ENCODE data around the gene KRT5.

Gene KRT5

DNA sequence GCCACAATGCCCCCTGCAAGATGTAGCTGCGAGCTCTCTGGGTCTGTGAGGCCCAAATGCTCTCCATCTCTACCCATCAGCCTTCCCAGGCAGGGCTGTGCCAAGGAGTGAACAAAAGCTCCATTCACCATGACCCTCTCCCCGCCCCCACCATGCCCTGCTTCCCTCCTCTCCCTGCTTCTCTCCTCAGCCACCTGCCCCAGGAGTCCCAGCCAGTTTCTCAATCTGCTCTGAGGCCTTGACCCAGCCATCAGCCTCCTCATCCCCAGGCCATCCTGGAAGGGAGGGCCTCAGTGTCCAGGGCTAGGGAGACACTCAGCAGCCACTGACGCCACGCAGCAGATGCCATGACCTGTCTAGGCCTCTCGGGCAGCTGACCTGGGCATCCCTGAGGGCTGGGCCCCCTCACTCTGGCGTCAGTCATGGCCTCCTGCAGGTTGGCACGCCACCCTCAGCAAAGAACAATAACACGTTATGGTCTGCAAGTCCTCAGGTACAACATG is 8.5 kb upstream of the KRT5 start:
- Histone ChIP-seq H3K4me3 (ENCODE audit: insufficient read depth, low read depth, low read length) (no peak overlapping the region), H3K4me1 (ENCODE audit: control insufficient read depth, insufficient read depth, low read length) (no peaks in the 10 kb centered on the region), H3K27ac (ENCODE audit: insufficient read depth, low read depth, low read length, poor library complexity, severe bottlenecking) (no peak overlapping the region), H3K9me3 (ENCODE audit: control insufficient read depth, low read length) (no peaks in the 10 kb centered on the region), H3K27me3 (ENCODE audit: control insufficient read depth, insufficient read depth, low read length, poor library complexity, severe bottlenecking) (no peaks in the 10 kb centered on the region), H3K36me3 (ENCODE audit: control insufficient read depth, insufficient read depth, low read length) (no peaks in the 10 kb centered on the region)
- 92 to 94% methylated on average over 8 of the region's 8 CpGs for WGBS, 2 experiments

DNA sequence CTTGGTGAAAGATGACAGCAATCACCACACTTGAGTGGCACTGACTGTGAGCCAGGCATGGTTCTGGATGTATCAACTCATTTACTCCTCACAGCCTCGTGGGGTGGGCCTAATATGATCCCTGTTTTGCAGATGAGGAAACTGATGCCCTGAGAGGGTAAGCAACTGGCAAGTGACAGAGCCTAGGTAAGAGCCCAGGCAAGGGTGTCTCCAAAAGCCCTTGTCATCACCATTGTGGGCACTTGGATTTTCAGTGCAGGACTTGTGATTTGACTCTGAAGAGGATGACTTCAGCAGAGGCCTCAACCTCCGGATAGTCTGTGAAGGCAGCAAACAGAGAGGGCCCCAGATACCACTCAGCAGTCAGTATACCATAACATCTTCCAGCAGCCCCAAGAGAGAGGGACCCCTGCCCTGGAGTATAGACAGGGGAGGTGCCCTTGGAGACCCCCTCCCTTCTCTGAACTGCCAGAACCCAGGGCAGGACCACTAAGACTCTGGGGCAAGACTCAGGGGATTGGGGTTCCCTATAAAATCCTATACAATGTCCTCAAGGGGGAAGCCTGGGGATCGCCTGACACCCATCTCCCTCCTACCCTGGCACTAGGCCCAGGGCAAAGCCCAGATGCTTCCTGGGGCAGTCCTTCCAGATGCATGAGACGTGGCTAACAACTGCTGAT is 7.1 kb upstream of the KRT5 start:
- H3K4me1 ChIP-seq (ENCODE audit: control insufficient read depth, insufficient read depth, low read length) = no peaks in the 10 kb centered on the region
- H3K9me3 ChIP-seq (ENCODE audit: control insufficient read depth, low read length) = no peaks in the 10 kb centered on the region
- H3K27ac ChIP-seq (ENCODE audit: insufficient read depth, low read depth, low read length, poor library complexity, severe bottlenecking) = no peak overlapping the region
- 67 to 68% methylated on average over 4 of the region's 4 CpGs for WGBS, 2 experiments
- no peaks in the 10 kb centered on the region for H3K36me3 ChIP-seq (ENCODE audit: control insufficient read depth, insufficient read depth, low read length)
- no peaks in the 10 kb centered on the region for H3K27me3 ChIP-seq (ENCODE audit: control insufficient read depth, insufficient read depth, low read length, poor library complexity, severe bottlenecking)
- H3K4me3 ChIP-seq (ENCODE audit: insufficient read depth, low read depth, low read length) = no peak overlapping the region

DNA sequence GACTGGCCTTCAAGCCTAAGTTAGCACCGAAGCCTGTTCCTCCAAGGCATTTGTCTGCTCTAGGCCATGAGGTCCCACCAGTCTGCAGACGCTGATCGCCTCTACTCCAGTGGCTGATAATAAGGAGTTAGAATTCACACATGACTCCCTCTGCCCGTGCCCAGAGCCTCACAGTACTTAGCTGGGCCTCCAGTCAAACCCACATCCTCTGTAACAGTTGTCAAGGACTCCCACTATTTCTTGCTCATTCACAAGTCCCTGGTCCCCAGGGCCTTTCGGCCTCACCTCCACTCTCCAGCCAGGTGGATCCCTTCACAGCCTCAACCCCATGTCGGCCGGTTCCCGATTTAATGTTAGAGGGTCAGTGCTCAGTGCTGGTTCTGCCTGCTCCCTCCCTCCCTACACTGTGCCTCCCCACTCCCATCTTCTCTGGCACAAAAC is 6.3 kb upstream of the KRT5 start:
- Histone ChIP-seq H3K4me3 (ENCODE audit: insufficient read depth, low read depth, low read length) (no peak overlapping the region), H3K4me1 (ENCODE audit: control insufficient read depth, insufficient read depth, low read length) (no peaks in the 10 kb centered on the region), H3K27me3 (ENCODE audit: control insufficient read depth, insufficient read depth, low read length, poor library complexity, severe bottlenecking) (no peaks in the 10 kb centered on the region), H3K9me3 (ENCODE audit: control insufficient read depth, low read length) (no peaks in the 10 kb centered on the region), H3K27ac (ENCODE audit: insufficient read depth, low read depth, low read length, poor library complexity, severe bottlenecking) (no peak overlapping the region), H3K36me3 (ENCODE audit: control insufficient read depth, insufficient read depth, low read length) (no peaks in the 10 kb centered on the region)
- 80 to 82% methylated on average over 8 of the region's 8 CpGs for WGBS, 2 experiments

DNA sequence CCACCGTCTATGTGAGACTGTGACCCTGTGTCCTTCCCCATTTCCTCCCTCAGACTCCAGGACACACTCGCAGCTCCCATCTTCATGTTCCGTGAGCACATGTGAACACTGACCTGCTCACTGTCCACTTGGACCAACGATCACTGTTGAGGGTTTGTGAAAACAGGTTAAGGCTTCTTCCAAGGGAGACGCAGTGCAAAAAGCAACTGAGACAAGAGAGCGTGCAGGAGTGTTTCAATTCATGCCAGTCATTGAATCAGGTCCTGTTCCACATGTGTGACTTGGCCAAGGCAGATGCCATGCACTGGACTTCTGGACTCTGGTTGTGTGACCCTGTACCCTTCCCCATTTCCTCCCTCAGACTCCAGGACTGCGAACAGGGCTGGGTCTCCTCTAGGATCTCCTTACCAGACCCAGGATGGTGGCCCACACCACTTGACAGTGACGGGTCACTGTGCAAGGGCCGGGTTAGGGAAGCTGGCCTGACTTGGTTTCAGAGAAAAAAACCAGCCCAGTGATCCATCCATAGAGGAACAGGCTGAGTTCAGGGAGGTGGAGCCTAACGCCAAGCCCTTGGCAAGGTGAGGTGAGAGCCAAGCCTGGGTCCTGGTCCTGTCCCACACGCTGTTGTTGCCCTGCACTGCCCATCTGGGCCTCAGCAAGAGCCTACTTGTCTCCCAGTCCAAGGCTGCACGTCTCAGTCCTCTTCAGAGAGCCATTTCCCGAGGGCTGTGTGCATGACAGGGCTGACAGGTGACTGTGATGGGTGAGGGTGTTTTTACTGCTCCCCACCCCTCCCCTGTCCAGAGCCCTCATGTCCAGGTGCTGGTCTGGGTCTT is 5.7 kb upstream of the KRT5 start:
- H3K27me3 ChIP-seq (ENCODE audit: control insufficient read depth, insufficient read depth, low read length, poor library complexity, severe bottlenecking) = no peaks in the 10 kb centered on the region
- no peak overlapping the region for H3K4me3 ChIP-seq (ENCODE audit: insufficient read depth, low read depth, low read length)
- no peak overlapping the region for H3K27ac ChIP-seq (ENCODE audit: insufficient read depth, low read depth, low read length, poor library complexity, severe bottlenecking)
- 85 to 87% methylated on average over 13 of the region's 13 CpGs for WGBS, 2 experiments
- no peaks in the 10 kb centered on the region for H3K4me1 ChIP-seq (ENCODE audit: control insufficient read depth, insufficient read depth, low read length)
- no peaks in the 10 kb centered on the region for H3K9me3 ChIP-seq (ENCODE audit: control insufficient read depth, low read length)
- H3K36me3 ChIP-seq (ENCODE audit: control insufficient read depth, insufficient read depth, low read length) = no peaks in the 10 kb centered on the region

DNA sequence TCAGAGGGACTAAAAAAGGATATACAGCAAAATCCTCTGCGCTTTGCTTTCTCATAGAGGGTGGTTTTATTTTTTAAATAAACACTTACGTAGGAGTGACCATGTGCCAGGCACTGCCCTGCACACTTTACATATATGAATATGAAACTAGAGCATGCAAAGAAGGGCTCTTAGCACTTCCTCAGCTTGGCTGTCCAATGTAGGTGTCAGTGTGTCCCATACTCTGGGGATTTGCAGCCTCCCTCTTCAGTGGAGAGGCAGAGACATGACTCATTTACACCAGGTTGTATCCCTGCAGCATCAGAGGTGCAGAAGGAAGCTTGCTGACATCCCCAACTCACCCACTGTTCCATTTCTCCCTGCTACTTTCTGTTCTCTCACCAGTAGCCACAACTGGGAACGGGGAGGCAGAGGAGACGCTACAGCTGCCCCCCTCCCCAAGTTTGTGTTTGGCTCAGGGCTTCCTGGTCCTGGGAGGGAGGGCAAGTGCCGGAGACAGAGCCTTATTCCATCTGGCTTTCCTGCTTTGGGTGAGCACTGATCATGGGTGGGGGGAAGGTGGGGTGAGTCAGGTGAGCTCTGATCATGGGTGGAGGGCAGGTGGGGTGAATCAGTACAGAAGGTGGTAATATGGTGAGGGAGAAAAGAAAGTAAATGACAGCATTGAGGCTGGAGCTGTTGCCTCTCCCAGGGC is 4.9 kb upstream of the KRT5 start:
- Histone ChIP-seq H3K4me1 (ENCODE audit: control insufficient read depth, insufficient read depth, low read length) (no peaks in the 10 kb centered on the region), H3K9me3 (ENCODE audit: control insufficient read depth, low read length) (no peaks in the 10 kb centered on the region), H3K27ac (ENCODE audit: insufficient read depth, low read depth, low read length, poor library complexity, severe bottlenecking) (no peak overlapping the region), H3K4me3 (ENCODE audit: insufficient read depth, low read depth, low read length) (no peak overlapping the region), H3K27me3 (ENCODE audit: control insufficient read depth, insufficient read depth, low read length, poor library complexity, severe bottlenecking) (no peaks in the 10 kb centered on the region), H3K36me3 (ENCODE audit: control insufficient read depth, insufficient read depth, low read length) (no peaks in the 10 kb centered on the region)
- 94 to 98% methylated on average over 5 of the region's 5 CpGs for WGBS, 2 experiments

DNA sequence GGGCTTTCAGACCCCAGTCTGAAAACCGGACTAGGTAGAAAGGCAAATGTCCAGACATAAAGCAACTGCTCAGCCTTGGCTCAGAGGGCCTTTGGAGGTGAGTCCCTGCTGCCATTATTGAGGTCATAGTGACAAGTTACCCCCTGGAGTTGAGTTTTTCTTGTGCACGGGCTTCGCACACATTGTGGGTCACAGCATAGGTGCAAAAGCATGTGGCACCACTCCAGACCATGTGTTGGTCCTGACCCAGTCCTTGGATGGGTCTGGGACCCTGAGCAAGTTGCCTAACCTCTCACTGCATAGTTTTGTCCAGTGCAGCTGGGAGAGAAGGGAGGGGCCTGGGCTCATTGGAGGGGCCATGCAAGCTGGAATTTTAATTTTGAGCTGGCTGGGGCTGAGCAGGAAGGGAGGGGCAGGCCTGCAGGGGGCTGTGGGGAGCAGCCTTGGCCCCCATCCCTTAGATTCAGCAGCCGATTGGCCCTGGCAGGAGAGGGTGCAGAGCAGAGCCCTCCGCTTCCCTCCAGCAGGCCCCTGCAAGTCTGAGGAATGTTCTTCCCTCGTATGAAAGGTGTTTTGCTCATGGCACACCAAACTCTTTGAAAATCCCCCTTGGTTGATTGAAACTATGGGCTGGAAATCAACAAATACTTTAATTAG is 4.2 kb upstream of the KRT5 start:
- 81 to 86% methylated on average over 6 of the region's 6 CpGs for WGBS, 2 experiments

DNA sequence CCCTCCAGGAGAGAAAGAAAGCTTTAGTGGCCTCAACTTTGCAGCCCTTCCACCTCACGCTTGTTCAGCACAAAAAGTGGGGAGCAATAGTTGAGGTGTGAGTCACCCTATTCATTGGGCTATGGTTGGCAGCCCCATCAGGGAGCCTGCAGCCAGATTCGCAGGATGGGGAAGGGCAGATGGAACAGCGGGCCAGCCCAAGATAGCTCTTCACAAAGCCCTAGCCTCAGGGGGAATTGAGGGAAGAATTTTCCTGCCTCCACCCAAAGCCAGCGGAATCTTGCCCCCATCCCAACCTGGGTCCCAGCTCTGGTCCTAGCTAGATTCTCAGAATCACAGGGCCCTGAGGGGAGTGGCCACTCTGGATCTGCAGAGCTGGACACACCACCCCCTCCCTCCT is 3.6 kb upstream of the KRT5 start:
- Histone ChIP-seq H3K4me3 (ENCODE audit: insufficient read depth, low read depth, low read length) (no peak overlapping the region), H3K4me1 (ENCODE audit: control insufficient read depth, insufficient read depth, low read length) (no peaks in the 10 kb centered on the region)
- 84 to 89% methylated on average over 4 of the region's 4 CpGs for WGBS, 2 experiments

More for the DNA sequence above, 4.2 kb upstream of the KRT5 start:
- Histone ChIP-seq H3K9me3 (ENCODE audit: control insufficient read depth, low read length) (no peaks in the 10 kb centered on the region), H3K4me1 (ENCODE audit: control insufficient read depth, insufficient read depth, low read length) (no peaks in the 10 kb centered on the region), H3K27me3 (ENCODE audit: control insufficient read depth, insufficient read depth, low read length, poor library complexity, severe bottlenecking) (no peaks in the 10 kb centered on the region), H3K36me3 (ENCODE audit: control insufficient read depth, insufficient read depth, low read length) (no peaks in the 10 kb centered on the region), H3K4me3 (ENCODE audit: insufficient read depth, low read depth, low read length) (no peak overlapping the region), H3K27ac (ENCODE audit: insufficient read depth, low read depth, low read length, poor library complexity, severe bottlenecking) (no peak overlapping the region)

DNA sequence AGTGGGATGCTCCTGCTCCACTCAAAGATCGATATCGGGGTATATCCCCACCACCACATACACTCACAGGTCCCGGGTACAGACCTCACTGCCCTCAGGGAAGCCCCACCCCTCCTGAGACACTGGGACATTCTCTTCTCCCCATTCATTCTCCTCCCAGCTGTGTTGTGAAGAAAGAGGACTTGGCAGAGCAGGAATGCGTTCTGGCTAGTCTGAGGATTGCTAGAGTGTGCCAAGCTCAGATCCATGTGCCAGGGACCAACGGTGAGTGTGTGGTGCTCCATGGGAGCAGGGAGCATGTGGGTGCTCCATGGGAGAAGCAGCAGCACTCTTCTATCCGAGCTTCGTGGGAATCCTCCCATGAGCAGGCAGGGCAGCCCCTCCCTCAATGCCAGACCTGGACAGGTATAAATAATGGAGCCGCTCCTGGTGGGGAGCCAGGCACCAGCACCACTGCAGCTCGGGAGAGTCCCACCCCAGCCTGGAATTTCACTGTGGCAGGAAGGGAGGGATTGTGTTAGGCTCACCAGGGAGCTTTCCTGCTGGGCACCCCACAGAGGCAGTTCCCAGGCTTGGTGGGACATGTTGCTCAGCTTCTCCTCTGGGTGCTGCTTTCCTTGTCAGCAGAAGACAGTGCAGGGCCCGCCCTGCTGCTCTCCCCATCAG is 2.3 kb upstream of the KRT5 start:
- Histone ChIP-seq H3K27me3 (ENCODE audit: control insufficient read depth, insufficient read depth, low read length, poor library complexity, severe bottlenecking) (no peaks in the 10 kb centered on the region), H3K4me1 (ENCODE audit: control insufficient read depth, insufficient read depth, low read length) (no peaks in the 10 kb centered on the region), H3K36me3 (ENCODE audit: control insufficient read depth, insufficient read depth, low read length) (no peaks in the 10 kb centered on the region), H3K27ac (ENCODE audit: insufficient read depth, low read depth, low read length, poor library complexity, severe bottlenecking) (no peak overlapping the region), H3K4me3 (ENCODE audit: insufficient read depth, low read depth, low read length) (no peak overlapping the region), H3K9me3 (ENCODE audit: control insufficient read depth, low read length) (no peaks in the 10 kb centered on the region)
- 89 to 92% methylated on average over 10 of the region's 10 CpGs for WGBS, 2 experiments

More for the DNA sequence above, 3.6 kb upstream of the KRT5 start:
- Histone ChIP-seq H3K36me3 (ENCODE audit: control insufficient read depth, insufficient read depth, low read length) (no peaks in the 10 kb centered on the region), H3K9me3 (ENCODE audit: control insufficient read depth, low read length) (no peaks in the 10 kb centered on the region), H3K27ac (ENCODE audit: insufficient read depth, low read depth, low read length, poor library complexity, severe bottlenecking) (no peak overlapping the region), H3K27me3 (ENCODE audit: control insufficient read depth, insufficient read depth, low read length, poor library complexity, severe bottlenecking) (no peaks in the 10 kb centered on the region)

DNA sequence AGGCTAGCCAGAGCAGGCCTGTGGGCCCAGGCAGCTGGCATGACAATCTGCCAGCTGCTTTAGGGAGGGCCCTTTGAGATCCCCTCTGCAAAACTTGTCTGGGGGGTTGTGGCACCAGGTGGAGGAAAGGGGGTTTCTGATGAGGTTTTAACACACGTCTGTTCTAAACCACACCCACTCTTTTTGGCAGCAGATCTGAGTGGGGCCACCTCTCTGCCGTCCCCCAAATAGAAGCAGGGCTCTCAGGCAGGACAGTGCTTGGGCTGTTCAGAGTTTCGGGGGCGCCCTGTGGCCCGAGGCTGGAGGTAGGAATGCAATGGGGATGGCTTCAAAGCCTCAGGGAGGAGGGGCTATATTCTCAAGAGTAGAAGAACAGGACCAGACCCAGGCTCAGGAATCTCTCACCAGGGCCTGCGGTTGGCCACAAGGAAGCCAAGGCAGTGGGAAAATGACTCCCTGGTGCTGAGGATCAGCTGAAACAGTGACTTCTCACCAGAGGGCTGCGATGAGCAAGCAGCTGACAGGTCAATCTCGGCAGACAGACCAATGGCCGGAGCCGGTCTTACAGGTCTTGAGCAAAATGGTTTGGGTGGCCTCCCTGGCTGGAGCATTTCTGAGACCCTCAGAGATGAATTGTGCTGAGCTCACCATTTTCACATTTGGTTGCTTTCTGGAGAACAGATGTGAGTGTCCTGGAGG is 1.5 kb upstream of the KRT5 start:
- Histone ChIP-seq H3K27ac (ENCODE audit: insufficient read depth, low read depth, low read length, poor library complexity, severe bottlenecking) (no peak overlapping the region), H3K27me3 (ENCODE audit: control insufficient read depth, insufficient read depth, low read length, poor library complexity, severe bottlenecking) (no peaks in the 10 kb centered on the region), H3K4me1 (ENCODE audit: control insufficient read depth, insufficient read depth, low read length) (no peaks in the 10 kb centered on the region), H3K9me3 (ENCODE audit: control insufficient read depth, low read length) (no peaks in the 10 kb centered on the region), H3K4me3 (ENCODE audit: insufficient read depth, low read depth, low read length) (no peak overlapping the region), H3K36me3 (ENCODE audit: control insufficient read depth, insufficient read depth, low read length) (no peaks in the 10 kb centered on the region)
- 88 to 89% methylated on average over 10 of the region's 10 CpGs for WGBS, 2 experiments
